Measurements from ENCODE around the gene XXYLT1.

GRCh38 chr3:195226900-195227447, 44.0 kb downstream of the XXYLT1 start:
- peak; percentile 49 for TF ChIP-seq CTCF (IDR thresholded peaks at IDR 0.05; ENCODE audit: low read depth, low read length, poor library complexity, severe bottlenecking)
- no peak for TF ChIP-seq EZH2phosphoT487 (IDR thresholded peaks at IDR 0.05; ENCODE audit: borderline replicate concordance, low read length)

Data from DOHH2 (cell line).